GM12878 (cell line): ENCODE measurements around the gene NKTR. TPM values are rescaled to one million over a fixed set of nuclear protein-coding genes. Genes with fewer than 3 reads are reported as not detected.

Experiments used
- ATAC-seq: fragments of 200-7000 bp; cut with Tn5 transposase; 3 replicates; pipeline ENCODE4 v1.9.1; 2020; ENCODE audit warnings: mild to moderate bottlenecking, moderate library complexity
- BruUV-seq: library from RNA; stranded (reverse); fragments of 400-500 nt; replicated peaks from 2 replicates; lab custom pipeline; 2021; lab: Mats Ljungman, UMichigan
- CTCF ChIA-PET: fragments of 300-600 bp; sonication (Branson Sonifier 250); formaldehyde crosslinking; extraction: SDS; loops from one replicate; lab custom pipeline; 2021; ENCODE audit warnings: inconsistent platforms; lab: Yijun Ruan, JAX
- POLR2A ChIA-PET: fragments of 350-600 bp; formaldehyde crosslinking; extraction: SDS; loops from one replicate; lab custom pipeline; 2021; ENCODE audit warnings: inconsistent platforms; lab: Charles Lee
- RAD21 ChIA-PET: fragments of 300-600 bp; sonication (Branson Sonifier 250); formaldehyde crosslinking; loops from one replicate; lab custom pipeline; 2023; ENCODE audit warnings: antibody characterized with exemption; ENCODE audit not compliant: unreplicated experiment; lab: Charles Lee
- SMC1A ChIA-PET: fragments of 300-600 bp; sonication (Branson Sonifier 250); formaldehyde crosslinking; loops from one replicate; lab custom pipeline; 2023; ENCODE audit not compliant: unreplicated experiment, uncharacterized antibody; lab: Charles Lee
- DNase-seq: peaks from one replicate; pipeline ENCODE4 v3.0.0-alpha.2; 2011; ENCODE audit warnings: low read depth, low spot score
- FAIRE-seq: peaks from 3 replicates; lab custom pipeline; 2011; peaks lifted over from hg19 to GRCh38; lab: Jason Lieb, UNC
- H2AFZ ChIP-seq: 2 replicates; pipeline ENCODE4 v1.6.0; 2011; ENCODE audit warnings: low read depth, low read length, control low read depth; ENCODE audit not compliant: control insufficient read depth
- H3K27ac ChIP-seq: 2 replicates; pipeline ENCODE4 v1.5.1; 2011; ENCODE audit warnings: control low read depth; ENCODE audit not compliant: control insufficient read depth, insufficient read depth
- H3K27me3 ChIP-seq, 2 experiments: replicated peaks in 1 of 2; 2 replicates each; pipeline versions ENCODE4 v1.6.0 to v1.6.1; 2011; ENCODE audit warnings: low read length in 1 of 2; ENCODE audit not compliant: control insufficient read depth in 2 of 2, insufficient read depth in 2 of 2
- H3K36me3 ChIP-seq, 2 experiments: 2 replicates each; pipeline ENCODE4 v1.5.1; 2011; ENCODE audit warnings: low read length in 1 of 2; ENCODE audit not compliant: control insufficient read depth in 2 of 2, insufficient read depth in 2 of 2
- H3K4me1 ChIP-seq: 2 replicates; pipeline ENCODE4 v1.6.1; 2011; ENCODE audit warnings: mild to moderate bottlenecking, low read length, moderate library complexity, mixed read lengths; ENCODE audit not compliant: control insufficient read depth, insufficient read depth
- H3K4me2 ChIP-seq: 2 replicates; pipeline ENCODE4 v1.6.0; 2011; ENCODE audit warnings: control low read depth; ENCODE audit not compliant: control insufficient read depth, insufficient read depth
- H3K4me3 ChIP-seq: fragments of 200-600 bp; sonication (generic); 2 replicates; pipeline ENCODE4 v1.5.1; 2016
- H3K79me2 ChIP-seq: 2 replicates; pipeline ENCODE4 v1.6.0; 2011; ENCODE audit warnings: low read length; ENCODE audit not compliant: control insufficient read depth, insufficient read depth
- H3K9ac ChIP-seq: 2 replicates; pipeline ENCODE4 v1.8.0; 2011; ENCODE audit warnings: low read length, control low read depth, mixed read lengths; ENCODE audit not compliant: control insufficient read depth, insufficient read depth
- H3K9me3 ChIP-seq: replicated peaks from 3 replicates; pipeline ENCODE4 v1.5.1; 2011; ENCODE audit warnings: mild to moderate bottlenecking, low read length; ENCODE audit not compliant: control insufficient read depth, insufficient read depth
- H4K20me1 ChIP-seq: 2 replicates; pipeline ENCODE4 v1.6.0; 2011; ENCODE audit not compliant: control insufficient read depth, insufficient read depth
- NFIC ChIP-seq: IDR thresholded peaks from 2 replicates; pipeline ENCODE4 v1.6.1; 2012; ENCODE audit warnings: low read depth, mild to moderate bottlenecking, inconsistent platforms, low read length, moderate library complexity
- NFYA ChIP-seq: IDR thresholded peaks from 2 replicates; pipeline ENCODE4 v1.6.1; 2011; ENCODE audit warnings: low read depth, mild to moderate bottlenecking, low read length, improper control_type of control experiment, borderline replicate concordance
- POLR2A ChIP-seq: IDR thresholded peaks from 2 replicates; pipeline ENCODE4 v1.6.1; 2011; ENCODE audit warnings: low read depth, mild to moderate bottlenecking, low read length
- SREBF1 ChIP-seq: IDR thresholded peaks from 2 replicates; pipeline ENCODE4 v1.6.1; 2012; ENCODE audit warnings: mild to moderate bottlenecking, low read length
- SRF ChIP-seq, 2 experiments: IDR thresholded peaks; 2 replicates each; pipeline ENCODE4 v1.6.1; 2011; ENCODE audit warnings: low read depth in 2 of 2, low read length in 2 of 2, mild to moderate bottlenecking in 1 of 2, moderate library complexity in 1 of 2
- SUPT20H ChIP-seq: IDR thresholded peaks from 2 replicates; pipeline ENCODE4 v1.6.1; 2011; ENCODE audit warnings: low read depth, mild to moderate bottlenecking, low read length, moderate library complexity, borderline replicate concordance; ENCODE audit not compliant: control insufficient read depth
- TCF3 ChIP-seq: IDR thresholded peaks from 2 replicates; pipeline ENCODE4 v1.6.1; 2012; ENCODE audit warnings: low read depth, mild to moderate bottlenecking, low read length, borderline replicate concordance; ENCODE audit not compliant: insufficient read depth
- ZNF592 ChIP-seq: fragments of 450-650 bp; IDR thresholded peaks from 2 replicates; pipeline ENCODE4 v1.6.1; 2017; ENCODE audit warnings: mild to moderate bottlenecking, moderate library complexity
- ZNF622 ChIP-seq: fragments of 450-650 bp; IDR thresholded peaks from 2 replicates; pipeline ENCODE4 v1.6.1; 2017; ENCODE audit warnings: mild to moderate bottlenecking, inconsistent platforms
- ZSCAN29 ChIP-seq: fragments of 450-650 bp; IDR thresholded peaks from 2 replicates; pipeline ENCODE4 v1.6.1; 2017; ENCODE audit warnings: mild to moderate bottlenecking, moderate library complexity
- WGBS: methylation state at CpG from one replicate; pipeline ENCODE4 v1.1.6; 2016; ENCODE audit warnings: low lambda C conversion rate; ENCODE audit not compliant: insufficient replicate concordance, insufficient coverage; ENCODE audit errors: missing lambda C conversion rate; 5-methylcytosine and 5-hydroxymethylcytosine counted together
- in situ Hi-C: fragments of 300-500 bp; cut with MboI; formaldehyde crosslinking; loops from 9 replicates; pipeline ENCODE4 v1.14.3; 2018; ENCODE audit warnings: mixed read lengths
- intact Hi-C: fragments of 100-400 bp; cut with micrococcal nuclease; formaldehyde crosslinking; loops from one replicate; pipeline ENCODE4 v1.14.2; 2022; ENCODE audit not compliant: unreplicated experiment
- polyA plus RNA-seq, 11 experiments: library from polyadenylated mRNA; depleted of rRNA in 4 of 11; unstranded in 6 of 11; stranded (reverse) in 5 of 11; fragments of >200 nt; fragmentation: Nextera tagmentation in 4 of 11; fragmentation: Illumina TruSeq in 1 of 11; extraction: Ambion mirVana in 4 of 11; extraction: Trizol in 1 of 11; gene quantifications; 1 replicate in 1 of 11; 2 replicates in 10 of 11; pipeline versions ENCODE4 v1.2.1 to v1.2.3, GENCODE V29; 2011 to 2016; ENCODE audit warnings: inconsistent platforms in 2 of 11, missing spikeins in 2 of 11, low read depth in 1 of 11
- total RNA-seq, 4 experiments: library from RNA; depleted of rRNA in 3 of 4; stranded (reverse); fragments of >200 nt in 3 of 4; fragmentation: Illumina TruSeq in 1 of 4; extraction: Trizol in 1 of 4; gene quantifications; 2 replicates each; pipeline versions ENCODE4 v1.2.1 to v1.2.3, GENCODE V29; 2013 to 2021
- TF ChIP-seq, protein P1 (sequence below): IDR thresholded peaks from 2 replicates; pipeline ENCODE4 v1.6.1; 2012; ENCODE audit warnings: low read length, inconsistent platforms
- TF ChIP-seq, protein P2 (sequence below): IDR thresholded peaks from 2 replicates; pipeline ENCODE4 v1.6.1; 2012; ENCODE audit warnings: low read depth, low read length, improper control_type of control experiment
- TF ChIP-seq, protein P3 (sequence below): fragments of 450-650 bp; formaldehyde crosslinking; IDR thresholded peaks from 2 replicates; pipeline ENCODE4 v1.4.0; 2020; ENCODE audit warnings: mild to moderate bottlenecking, moderate library complexity

The NKTR gene
- total and polyA plus RNA-seq, 10 of the 15 experiments (the other 5 are each of a cell fraction or from before 2014, with no cell fraction given): 15.3 to 91.9 (median 55.3) TPM

GRCh38 chr3:42589382-42590109 lies 10.9 kb upstream of the NKTR start:
- H3K27ac ChIP-seq: peak overlapping the region; percentile 41
- ChIA-PET CTCF (interaction anchor here (1.1 to 1.2 kb wide), 3 partner anchors 8 to 13 kb away, joined by 3 to 7 read pairs (median 6); partner anchors contain the start of gene NKTR), SMC1A (interaction anchor here (0.7 to 2.8 kb wide), 4 partner anchors 13 to 61 kb away, joined by 3 to 6 read pairs (median 5); no protein-coding TSS in a partner anchor), POLR2A (interaction anchor here (0.8 to 3.4 kb wide), 5 partner anchors 8 to 63 kb away, joined by 4 to 69 read pairs (median 5); partner anchors contain the start of genes NKTR and SEC22C), RAD21 (interaction anchor here (2.0 to 2.5 kb wide), 2 partner anchors 8 to 12 kb away, joined by 16 to 32 read pairs; partner anchors contain the start of genes NKTR and SEC22C)
- intact Hi-C loops (loop anchor here (1.0 kb wide), 2 partner anchors 7 to 11 kb away; partner anchors contain the start of gene NKTR), in situ Hi-C loops (no loop called here)
- no peaks in the 10 kb centered on the region for H4K20me1 ChIP-seq
- H2AFZ ChIP-seq: peak overlapping the region; percentile 72
- TSS peak; percentile 68 for BruUV-seq
- H3K4me2 ChIP-seq: peak overlapping the region; percentile 88
- peaks cover 12% of the 10 kb centered on the region for H3K4me1 ChIP-seq
- peaks cover 32% of the 10 kb centered on the region for H3K79me2 ChIP-seq
- no peak for FAIRE-seq
- ATAC-seq: no peak
- no peaks in the 10 kb centered on the region for H3K9me3 ChIP-seq
- peak overlapping the region; percentile 61; the same call in 1 of the 2 replicates for H3K9ac ChIP-seq
- 96% methylated on average over 20 of the region's 20 CpGs for WGBS
- DNase-seq: no peak
- H3K4me3 ChIP-seq: peak overlapping the region; percentile 33; the same call in 1 of the 2 replicates
- peaks cover 0 to 10% of the 10 kb centered on the region in 2 experiments; a peak in 1 of 4 replicates for H3K36me3 ChIP-seq
- H3K27me3 ChIP-seq: no peaks in the 10 kb centered on the region
- TF ChIP-seq SREBF1: no peak
- TF ChIP-seq, protein P1, sequence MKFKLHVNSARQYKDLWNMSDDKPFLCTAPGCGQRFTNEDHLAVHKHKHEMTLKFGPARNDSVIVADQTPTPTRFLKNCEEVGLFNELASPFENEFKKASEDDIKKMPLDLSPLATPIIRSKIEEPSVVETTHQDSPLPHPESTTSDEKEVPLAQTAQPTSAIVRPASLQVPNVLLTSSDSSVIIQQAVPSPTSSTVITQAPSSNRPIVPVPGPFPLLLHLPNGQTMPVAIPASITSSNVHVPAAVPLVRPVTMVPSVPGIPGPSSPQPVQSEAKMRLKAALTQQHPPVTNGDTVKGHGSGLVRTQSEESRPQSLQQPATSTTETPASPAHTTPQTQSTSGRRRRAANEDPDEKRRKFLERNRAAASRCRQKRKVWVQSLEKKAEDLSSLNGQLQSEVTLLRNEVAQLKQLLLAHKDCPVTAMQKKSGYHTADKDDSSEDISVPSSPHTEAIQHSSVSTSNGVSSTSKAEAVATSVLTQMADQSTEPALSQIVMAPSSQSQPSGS: no peak
- no peak for TF ChIP-seq ZNF622
- no peak for TF ChIP-seq SRF (IDR thresholded peaks at IDR 0.05; ENCODE audit: low read depth in 2 of 2, low read length in 2 of 2)
- no peak for TF ChIP-seq SUPT20H
- no peak for TF ChIP-seq ZNF592
- TF ChIP-seq POLR2A: no peak
- TF ChIP-seq ZSCAN29: no peak
- TF ChIP-seq, protein P2, sequence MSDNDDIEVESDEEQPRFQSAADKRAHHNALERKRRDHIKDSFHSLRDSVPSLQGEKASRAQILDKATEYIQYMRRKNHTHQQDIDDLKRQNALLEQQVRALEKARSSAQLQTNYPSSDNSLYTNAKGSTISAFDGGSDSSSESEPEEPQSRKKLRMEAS: no peak
- TF ChIP-seq TCF3: no peak
- no peak for TF ChIP-seq NFYA
- TF ChIP-seq, protein P3, sequence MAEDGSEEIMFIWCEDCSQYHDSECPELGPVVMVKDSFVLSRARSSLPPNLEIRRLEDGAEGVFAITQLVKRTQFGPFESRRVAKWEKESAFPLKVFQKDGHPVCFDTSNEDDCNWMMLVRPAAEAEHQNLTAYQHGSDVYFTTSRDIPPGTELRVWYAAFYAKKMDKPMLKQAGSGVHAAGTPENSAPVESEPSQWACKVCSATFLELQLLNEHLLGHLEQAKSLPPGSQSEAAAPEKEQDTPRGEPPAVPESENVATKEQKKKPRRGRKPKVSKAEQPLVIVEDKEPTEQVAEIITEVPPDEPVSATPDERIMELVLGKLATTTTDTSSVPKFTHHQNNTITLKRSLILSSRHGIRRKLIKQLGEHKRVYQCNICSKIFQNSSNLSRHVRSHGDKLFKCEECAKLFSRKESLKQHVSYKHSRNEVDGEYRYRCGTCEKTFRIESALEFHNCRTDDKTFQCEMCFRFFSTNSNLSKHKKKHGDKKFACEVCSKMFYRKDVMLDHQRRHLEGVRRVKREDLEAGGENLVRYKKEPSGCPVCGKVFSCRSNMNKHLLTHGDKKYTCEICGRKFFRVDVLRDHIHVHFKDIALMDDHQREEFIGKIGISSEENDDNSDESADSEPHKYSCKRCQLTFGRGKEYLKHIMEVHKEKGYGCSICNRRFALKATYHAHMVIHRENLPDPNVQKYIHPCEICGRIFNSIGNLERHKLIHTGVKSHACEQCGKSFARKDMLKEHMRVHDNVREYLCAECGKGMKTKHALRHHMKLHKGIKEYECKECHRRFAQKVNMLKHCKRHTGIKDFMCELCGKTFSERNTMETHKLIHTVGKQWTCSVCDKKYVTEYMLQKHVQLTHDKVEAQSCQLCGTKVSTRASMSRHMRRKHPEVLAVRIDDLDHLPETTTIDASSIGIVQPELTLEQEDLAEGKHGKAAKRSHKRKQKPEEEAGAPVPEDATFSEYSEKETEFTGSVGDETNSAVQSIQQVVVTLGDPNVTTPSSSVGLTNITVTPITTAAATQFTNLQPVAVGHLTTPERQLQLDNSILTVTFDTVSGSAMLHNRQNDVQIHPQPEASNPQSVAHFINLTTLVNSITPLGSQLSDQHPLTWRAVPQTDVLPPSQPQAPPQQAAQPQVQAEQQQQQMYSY (CRISPR knock-in tag): no peak
- no peak for TF ChIP-seq NFIC
